ENCODE data around the gene ARF6. TPM values are rescaled to one million over a fixed set of nuclear protein-coding genes. Genes with fewer than 3 reads are reported as not detected.
"Not testable (repeated sequence)": the region's sequence is repeated elsewhere in the genome, so short reads cannot be mapped to it uniquely, and the experiment has no call there.

The ARF6 gene
- polyA plus RNA-seq, 1 of the 3 experiments (the other 2 are of a cell fraction), result 45.2 TPM

- DNase-seq; H3K4me3 ChIP-seq (ENCODE audit: low read depth in 2 of 2, low read length in 1 of 2); H3K79me2 ChIP-seq (ENCODE audit: insufficient read depth); H3K9me3 ChIP-seq; H3K27me3 ChIP-seq (ENCODE audit: insufficient read depth); H3K27ac ChIP-seq (ENCODE audit: low read depth in 2 of 2, low read length in 1 of 2); H3K4me2 ChIP-seq; H3K9ac ChIP-seq; CTCF ChIA-PET; H3K36me3 ChIP-seq (replicated peaks in 1 of 2; ENCODE audit: control insufficient read depth in 1 of 2, insufficient read depth in 2 of 2, low read length in 1 of 2); H2AFZ ChIP-seq (ENCODE audit: low read depth); H3K9me2 ChIP-seq; H4K20me1 ChIP-seq (ENCODE audit: insufficient read depth); POLR2A ChIA-PET: not testable (repeated sequence)
- peaks cover 12% of the 10 kb centered on the region for H3F3A ChIP-seq (replicated peaks; ENCODE audit: insufficient read depth)
- WGBS (ENCODE audit: low lambda C conversion rate), result 66% methylated on average over 5 of the region's 5 CpGs
- peaks cover 0 to 19% of the 10 kb centered on the region in 2 experiments; a peak in 1 of 4 replicates for H3K4me1 ChIP-seq (ENCODE audit: control insufficient read depth in 1 of 2, insufficient read depth in 2 of 2, low read depth in 1 of 2, low read length in 1 of 2)
Measured at GRCh38 chr14:49936882-49937281, 44.0 kb downstream of the ARF6 start.

DNA sequence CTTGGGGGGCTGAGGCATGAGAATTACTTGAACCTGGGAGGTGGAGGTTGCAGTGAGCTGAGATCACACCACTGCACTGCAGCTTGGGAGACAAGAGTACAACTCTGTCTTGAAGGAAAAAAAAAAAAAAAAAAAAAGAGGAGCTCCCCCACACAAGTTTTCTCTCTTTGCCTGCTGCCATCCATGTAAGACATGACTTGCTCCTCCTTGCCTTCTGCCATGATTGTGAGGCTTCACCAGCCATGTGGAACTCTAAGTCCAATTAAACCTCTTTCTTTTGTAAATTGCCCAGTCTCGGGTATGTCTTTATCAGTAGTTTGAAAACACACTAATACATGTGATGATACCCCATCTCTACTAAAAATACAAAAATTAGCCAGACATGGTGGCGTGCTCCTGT, 46.3 kb downstream of the ARF6 start:
- POLR2A ChIA-PET; H3K4me2 ChIP-seq; H3K9ac ChIP-seq; H3K27ac ChIP-seq (ENCODE audit: low read depth in 2 of 2, low read length in 1 of 2); H2AFZ ChIP-seq (ENCODE audit: low read depth); H3K9me2 ChIP-seq; DNase-seq; H4K20me1 ChIP-seq (ENCODE audit: insufficient read depth); H3F3A ChIP-seq (replicated peaks; ENCODE audit: insufficient read depth); H3K4me3 ChIP-seq (ENCODE audit: low read depth in 2 of 2, low read length in 1 of 2); H3K9me3 ChIP-seq; H3K36me3 ChIP-seq (replicated peaks in 1 of 2; ENCODE audit: control insufficient read depth in 1 of 2, insufficient read depth in 2 of 2, low read length in 1 of 2); CTCF ChIA-PET; H3K79me2 ChIP-seq (ENCODE audit: insufficient read depth); H3K27me3 ChIP-seq (ENCODE audit: insufficient read depth): not testable (repeated sequence)
- peaks cover 0 to 19% of the 10 kb centered on the region in 2 experiments; a peak in 1 of 4 replicates for H3K4me1 ChIP-seq (ENCODE audit: control insufficient read depth in 1 of 2, insufficient read depth in 2 of 2, low read depth in 1 of 2, low read length in 1 of 2)
- WGBS (ENCODE audit: low lambda C conversion rate), result 86% methylated on average over 2 of the region's 2 CpGs

GRCh38 chr14:49939884-49940510, 47.1 kb downstream of the ARF6 start:
- Histone ChIP-seq H3K9ac (no peak overlapping the region), H2AFZ (ENCODE audit: low read depth) (no peak overlapping the region), H3K4me1 (ENCODE audit: control insufficient read depth in 1 of 2, insufficient read depth in 2 of 2, low read depth in 1 of 2, low read length in 1 of 2) (peaks cover 0 to 19% of the 10 kb centered on the region in 2 experiments; a peak in 1 of 4 replicates), H3K79me2 (ENCODE audit: insufficient read depth) (no peaks in the 10 kb centered on the region), H3K27me3 (ENCODE audit: insufficient read depth) (no peaks in the 10 kb centered on the region), H3K27ac (ENCODE audit: low read depth in 2 of 2, low read length in 1 of 2) (no peak overlapping the region), H3K4me2 (no peak overlapping the region), H3K9me2 (no peaks in the 10 kb centered on the region), H3F3A (replicated peaks; ENCODE audit: insufficient read depth) (peaks cover 6% of the 10 kb centered on the region), H4K20me1 (ENCODE audit: insufficient read depth) (no peaks in the 10 kb centered on the region), H3K9me3 (no peaks in the 10 kb centered on the region), H3K36me3 (replicated peaks in 1 of 2; ENCODE audit: control insufficient read depth in 1 of 2, insufficient read depth in 2 of 2, low read length in 1 of 2) (no peaks in the 10 kb centered on the region), H3K4me3 (ENCODE audit: low read depth in 2 of 2, low read length in 1 of 2) (no peak overlapping the region)
- no peak for TF ChIP-seq CHD2 (IDR thresholded peaks at IDR 0.05; ENCODE audit: low read length, partially characterized antibody)
- TF ChIP-seq EP300 (IDR thresholded peaks at IDR 0.05; ENCODE audit: borderline replicate concordance in 1 of 2, low read depth in 1 of 2, low read length in 1 of 2), result no peak
- no peak for TF ChIP-seq SIN3A (IDR thresholded peaks at IDR 0.05; ENCODE audit: borderline replicate concordance, low read depth, low read length)
- no peak for TF ChIP-seq RFX5 (IDR thresholded peaks at IDR 0.05; ENCODE audit: low read length)
- TF ChIP-seq JUND (IDR thresholded peaks at IDR 0.05), result no peak
- no peak for TF ChIP-seq NFIC (IDR thresholded peaks at IDR 0.05; ENCODE audit: borderline replicate concordance)
- no peak for TF ChIP-seq ZBTB33 (IDR thresholded peaks at IDR 0.05; ENCODE audit: borderline replicate concordance, low read depth)
- no peak for TF ChIP-seq POLR2AphosphoS5 (IDR thresholded peaks at IDR 0.05; ENCODE audit: low read depth, low read length)
- no peak for TF ChIP-seq MXI1 (IDR thresholded peaks at IDR 0.05; ENCODE audit: low read depth, low read length)
- TF ChIP-seq, protein P1, sequence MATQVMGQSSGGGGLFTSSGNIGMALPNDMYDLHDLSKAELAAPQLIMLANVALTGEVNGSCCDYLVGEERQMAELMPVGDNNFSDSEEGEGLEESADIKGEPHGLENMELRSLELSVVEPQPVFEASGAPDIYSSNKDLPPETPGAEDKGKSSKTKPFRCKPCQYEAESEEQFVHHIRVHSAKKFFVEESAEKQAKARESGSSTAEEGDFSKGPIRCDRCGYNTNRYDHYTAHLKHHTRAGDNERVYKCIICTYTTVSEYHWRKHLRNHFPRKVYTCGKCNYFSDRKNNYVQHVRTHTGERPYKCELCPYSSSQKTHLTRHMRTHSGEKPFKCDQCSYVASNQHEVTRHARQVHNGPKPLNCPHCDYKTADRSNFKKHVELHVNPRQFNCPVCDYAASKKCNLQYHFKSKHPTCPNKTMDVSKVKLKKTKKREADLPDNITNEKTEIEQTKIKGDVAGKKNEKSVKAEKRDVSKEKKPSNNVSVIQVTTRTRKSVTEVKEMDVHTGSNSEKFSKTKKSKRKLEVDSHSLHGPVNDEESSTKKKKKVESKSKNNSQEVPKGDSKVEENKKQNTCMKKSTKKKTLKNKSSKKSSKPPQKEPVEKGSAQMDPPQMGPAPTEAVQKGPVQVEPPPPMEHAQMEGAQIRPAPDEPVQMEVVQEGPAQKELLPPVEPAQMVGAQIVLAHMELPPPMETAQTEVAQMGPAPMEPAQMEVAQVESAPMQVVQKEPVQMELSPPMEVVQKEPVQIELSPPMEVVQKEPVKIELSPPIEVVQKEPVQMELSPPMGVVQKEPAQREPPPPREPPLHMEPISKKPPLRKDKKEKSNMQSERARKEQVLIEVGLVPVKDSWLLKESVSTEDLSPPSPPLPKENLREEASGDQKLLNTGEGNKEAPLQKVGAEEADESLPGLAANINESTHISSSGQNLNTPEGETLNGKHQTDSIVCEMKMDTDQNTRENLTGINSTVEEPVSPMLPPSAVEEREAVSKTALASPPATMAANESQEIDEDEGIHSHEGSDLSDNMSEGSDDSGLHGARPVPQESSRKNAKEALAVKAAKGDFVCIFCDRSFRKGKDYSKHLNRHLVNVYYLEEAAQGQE (IDR thresholded peaks at IDR 0.05; ENCODE audit: low read depth, low read length), result no peak
- no peak for TF ChIP-seq IRF3 (IDR thresholded peaks at IDR 0.05; ENCODE audit: low read depth, low read length)
- no peak for TF ChIP-seq FOXJ3 (CRISPR knock-in tag; IDR thresholded peaks at IDR 0.05)
- no peak for TF ChIP-seq GABPA (IDR thresholded peaks at IDR 0.05; ENCODE audit: low read depth)
- TF ChIP-seq FOXM1 (IDR thresholded peaks at IDR 0.05; ENCODE audit: low read depth), result no peak
- no peak for TF ChIP-seq ELF1 (IDR thresholded peaks at IDR 0.05)
- 75% methylated on average over 6 of the region's 6 CpGs for WGBS (ENCODE audit: low lambda C conversion rate)
- ChIA-PET CTCF (interaction anchor here (0.8 kb wide), 1 partner anchor 78 kb away, joined by 5 read pairs; no protein-coding TSS in a partner anchor), POLR2A (no interaction called here)
- no peak for DNase-seq
